ENCODE measurements around the gene PDX1.

The PDX1 gene

DNA sequence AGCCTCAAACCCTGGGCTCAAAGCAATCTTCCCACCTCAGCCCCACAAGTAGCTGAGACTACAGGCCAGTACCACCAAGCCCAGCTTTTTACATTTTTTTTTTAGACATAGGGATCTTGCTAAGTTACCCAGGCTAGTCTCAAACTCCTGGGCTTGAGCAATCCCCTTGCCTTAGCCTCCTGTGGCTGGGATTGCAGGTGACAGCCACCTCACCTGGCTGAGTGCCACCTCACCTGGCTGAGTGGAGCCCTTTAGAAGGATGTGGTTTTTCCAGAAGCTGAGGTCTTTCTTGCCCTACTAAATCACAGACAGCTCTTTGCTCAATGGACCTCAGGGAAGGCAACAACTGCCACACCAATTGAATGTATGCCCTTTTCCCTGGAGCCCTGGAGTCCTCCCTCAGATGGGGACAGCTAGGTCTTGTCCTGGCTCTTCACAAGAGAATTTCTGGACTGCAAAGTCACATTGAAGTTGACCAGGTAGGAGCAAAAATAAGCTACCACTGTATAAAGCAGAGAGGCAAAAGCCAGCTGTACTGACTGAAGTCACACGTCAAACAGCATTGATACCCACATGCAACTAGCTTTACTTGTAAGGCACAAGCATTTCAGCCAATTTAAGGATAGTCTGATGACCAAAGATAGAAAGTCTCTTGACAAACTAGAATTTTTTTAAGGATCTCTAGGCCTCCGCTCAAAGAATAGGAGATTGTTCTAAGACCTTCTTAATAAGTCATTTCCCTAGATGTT is 14.0 kb downstream of the PDX1 start:
- Histone ChIP-seq H2BK12ac (ENCODE audit: low read length) (no peak overlapping the region), H4K8ac (ENCODE audit: low read depth, low read length) (no peak overlapping the region), H2AK5ac (ENCODE audit: low read length) (no peak overlapping the region), H3K4me3 (ENCODE audit: low read depth, low read length) (no peak overlapping the region), H3K4ac (ENCODE audit: low read depth, low read length) (no peak overlapping the region), H3K27ac (ENCODE audit: low read depth, low read length) (no peak overlapping the region), H4K91ac (ENCODE audit: low read depth, low read length) (no peak overlapping the region), H2BK5ac (ENCODE audit: low read depth, low read length, poor library complexity) (no peak overlapping the region), H3K27me3 (ENCODE audit: insufficient read depth, low read length) (peaks cover 27% of the 10 kb centered on the region), H4K12ac (ENCODE audit: low read depth, low read length) (no peak overlapping the region), H3K4me2 (ENCODE audit: low read length) (no peak overlapping the region), H3K4me1 (ENCODE audit: control insufficient read depth in 1 of 2, insufficient read depth in 2 of 2, low read length in 2 of 2) (no peaks in the 10 kb centered on the region), H3K9ac (ENCODE audit: low read length) (no peak overlapping the region), H3K9me3 (ENCODE audit: insufficient read depth, low read depth, low read length) (peaks cover 4% of the 10 kb centered on the region), H3K79me2 (ENCODE audit: control insufficient read depth, insufficient read depth, low read length, poor library complexity) (no peaks in the 10 kb centered on the region), H3K36me3 (ENCODE audit: control insufficient read depth in 1 of 2, insufficient read depth in 2 of 2, low read length in 2 of 2) (no peaks in the 10 kb centered on the region), H2BK120ac (ENCODE audit: insufficient read depth, low read length, poor library complexity) (no peak overlapping the region), H2AFZ (ENCODE audit: insufficient read depth, low read length, poor library complexity) (no peak overlapping the region), H3K79me1 (ENCODE audit: low read length) (no peaks in the 10 kb centered on the region), H3K18ac (ENCODE audit: low read length) (no peak overlapping the region), H3K14ac (ENCODE audit: low read length) (no peak overlapping the region), H3K23ac (ENCODE audit: low read length) (no peak overlapping the region)
- WGBS (ENCODE audit: extremely low coverage, insufficient coverage, insufficient read length): no CpG with 5 or more reads among the region's 2 CpGs
- no peak for DNase-seq

DNA sequence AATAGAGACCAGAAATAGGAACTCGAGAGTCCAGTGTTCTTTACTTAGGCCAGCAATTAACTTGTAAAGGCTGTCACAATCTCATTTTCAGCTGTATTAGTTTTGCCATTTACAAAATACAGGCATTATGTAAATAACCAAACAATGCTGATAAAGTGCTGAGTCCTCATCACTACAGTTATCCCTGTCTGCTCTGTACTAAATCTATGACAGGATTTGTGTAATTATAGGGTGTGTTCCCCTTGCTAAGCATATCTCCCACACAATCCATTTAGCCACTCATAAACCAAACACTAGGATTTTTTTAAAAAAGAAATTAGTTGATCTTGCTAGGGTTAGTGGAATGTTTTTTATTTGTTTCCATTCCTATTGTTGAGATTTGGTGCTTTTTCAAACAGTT is 23.2 kb downstream of the PDX1 start:
- Histone ChIP-seq H4K8ac (ENCODE audit: low read depth, low read length) (no peak overlapping the region), H2BK5ac (ENCODE audit: low read depth, low read length, poor library complexity) (no peak overlapping the region), H4K91ac (ENCODE audit: low read depth, low read length) (no peak overlapping the region), H2AFZ (ENCODE audit: insufficient read depth, low read length, poor library complexity) (no peak overlapping the region), H2BK120ac (ENCODE audit: insufficient read depth, low read length, poor library complexity) (no peak overlapping the region), H3K27me3 (ENCODE audit: insufficient read depth, low read length) (peaks cover 4% of the 10 kb centered on the region), H3K9me3 (ENCODE audit: insufficient read depth, low read depth, low read length) (no peaks in the 10 kb centered on the region), H3K79me1 (ENCODE audit: low read length) (no peaks in the 10 kb centered on the region), H2AK5ac (ENCODE audit: low read length) (no peak overlapping the region), H3K18ac (ENCODE audit: low read length) (no peak overlapping the region), H3K4me2 (ENCODE audit: low read length) (no peak overlapping the region), H3K4me1 (ENCODE audit: control insufficient read depth in 1 of 2, insufficient read depth in 2 of 2, low read length in 2 of 2) (no peaks in the 10 kb centered on the region), H3K36me3 (ENCODE audit: control insufficient read depth in 1 of 2, insufficient read depth in 2 of 2, low read length in 2 of 2) (no peaks in the 10 kb centered on the region), H3K9ac (ENCODE audit: low read length) (no peak overlapping the region), H3K27ac (ENCODE audit: low read depth, low read length) (no peak overlapping the region), H3K14ac (ENCODE audit: low read length) (no peak overlapping the region), H3K23ac (ENCODE audit: low read length) (no peak overlapping the region), H3K4me3 (ENCODE audit: low read depth, low read length) (no peak overlapping the region), H3K79me2 (ENCODE audit: control insufficient read depth, insufficient read depth, low read length, poor library complexity) (no peaks in the 10 kb centered on the region), H4K12ac (ENCODE audit: low read depth, low read length) (no peak overlapping the region), H2BK12ac (ENCODE audit: low read length) (no peak overlapping the region), H3K4ac (ENCODE audit: low read depth, low read length) (no peak overlapping the region)
- DNase-seq: no peak
- no CpG with 5 or more reads among the region's 1 CpG for WGBS (ENCODE audit: extremely low coverage, insufficient coverage, insufficient read length)

GRCh38 chr13:27952876-27953675 is 33.3 kb downstream of the PDX1 start:
- H3K79me1 ChIP-seq (ENCODE audit: low read length): peaks cover 11% of the 10 kb centered on the region
- no peak overlapping the region for H4K12ac ChIP-seq (ENCODE audit: low read depth, low read length)
- H2BK5ac ChIP-seq (ENCODE audit: low read depth, low read length, poor library complexity): peak overlapping the region; percentile 37

GRCh38 chr13:27953676-27954405 is 34.0 kb downstream of the PDX1 start:
- Histone ChIP-seq H3K4me1 (ENCODE audit: control insufficient read depth in 1 of 2, insufficient read depth in 2 of 2, low read length in 2 of 2) (peaks cover 7 to 9% of the 10 kb centered on the region in 2 experiments), H2BK12ac (ENCODE audit: low read length) (no peak overlapping the region), H3K4me3 (ENCODE audit: low read depth, low read length) (peak overlapping the region; percentile 62), H3K23ac (ENCODE audit: low read length) (no peak overlapping the region), H4K8ac (ENCODE audit: low read depth, low read length) (peak overlapping the region; percentile 84), H3K4me2 (ENCODE audit: low read length) (peak overlapping the region; percentile 78), H2AK5ac (ENCODE audit: low read length) (no peak overlapping the region), H3K14ac (ENCODE audit: low read length) (peak overlapping the region; percentile 54), H3K18ac (ENCODE audit: low read length) (peak overlapping the region; percentile 30), H3K79me2 (ENCODE audit: control insufficient read depth, insufficient read depth, low read length, poor library complexity) (peaks cover 3% of the 10 kb centered on the region), H3K9me3 (ENCODE audit: insufficient read depth, low read depth, low read length) (no peaks in the 10 kb centered on the region), H4K12ac (ENCODE audit: low read depth, low read length) (peak overlapping the region; percentile 61), H2AFZ (ENCODE audit: insufficient read depth, low read length, poor library complexity) (peak overlapping the region; percentile 93), H3K79me1 (ENCODE audit: low read length) (peaks cover 11% of the 10 kb centered on the region), H3K9ac (ENCODE audit: low read length) (peak overlapping the region; percentile 52), H3K4ac (ENCODE audit: low read depth, low read length) (no peak overlapping the region), H3K27me3 (ENCODE audit: insufficient read depth, low read length) (peaks cover under 1% of the 10 kb centered on the region), H3K36me3 (ENCODE audit: control insufficient read depth in 1 of 2, insufficient read depth in 2 of 2, low read length in 2 of 2) (no peaks in the 10 kb centered on the region), H4K91ac (ENCODE audit: low read depth, low read length) (peak overlapping the region; percentile 84), H2BK5ac (ENCODE audit: low read depth, low read length, poor library complexity) (peak overlapping the region; percentile 64), H2BK120ac (ENCODE audit: insufficient read depth, low read length, poor library complexity) (peak overlapping the region; percentile 64), H3K27ac (ENCODE audit: low read depth, low read length) (peak overlapping the region; percentile 15)
- WGBS (ENCODE audit: extremely low coverage, insufficient coverage, insufficient read length): no CpG with 5 or more reads among the region's 71 CpGs
- peak; percentile 63 to 85 for DNase-seq

More at GRCh38 chr13:27952876-27953675, 33.3 kb downstream of the PDX1 start:
- Histone ChIP-seq H3K4me2 (ENCODE audit: low read length) (peak overlapping the region; percentile 78), H2AFZ (ENCODE audit: insufficient read depth, low read length, poor library complexity) (peak overlapping the region; percentile 72), H3K9ac (ENCODE audit: low read length) (no peak overlapping the region), H3K27ac (ENCODE audit: low read depth, low read length) (no peak overlapping the region), H2BK12ac (ENCODE audit: low read length) (no peak overlapping the region), H3K14ac (ENCODE audit: low read length) (peak overlapping the region; percentile 54), H3K79me2 (ENCODE audit: control insufficient read depth, insufficient read depth, low read length, poor library complexity) (peaks cover 3% of the 10 kb centered on the region), H3K18ac (ENCODE audit: low read length) (peak overlapping the region; percentile 30), H3K4me3 (ENCODE audit: low read depth, low read length) (peak overlapping the region; percentile 62), H3K9me3 (ENCODE audit: insufficient read depth, low read depth, low read length) (no peaks in the 10 kb centered on the region), H3K27me3 (ENCODE audit: insufficient read depth, low read length) (no peaks in the 10 kb centered on the region), H3K23ac (ENCODE audit: low read length) (no peak overlapping the region), H3K4ac (ENCODE audit: low read depth, low read length) (no peak overlapping the region), H2AK5ac (ENCODE audit: low read length) (no peak overlapping the region), H3K36me3 (ENCODE audit: control insufficient read depth in 1 of 2, insufficient read depth in 2 of 2, low read length in 2 of 2) (no peaks in the 10 kb centered on the region), H4K91ac (ENCODE audit: low read depth, low read length) (peak overlapping the region; percentile 67), H4K8ac (ENCODE audit: low read depth, low read length) (peak overlapping the region; percentile 76), H2BK120ac (ENCODE audit: insufficient read depth, low read length, poor library complexity) (peak overlapping the region; percentile 64), H3K4me1 (ENCODE audit: control insufficient read depth in 1 of 2, insufficient read depth in 2 of 2, low read length in 2 of 2) (peaks cover 7 to 9% of the 10 kb centered on the region in 2 experiments)
- no CpG with 5 or more reads among the region's 30 CpGs for WGBS (ENCODE audit: extremely low coverage, insufficient coverage, insufficient read length)
- DNase-seq: peak; percentile 11 to 53

All from trophoblast cell (in vitro differentiated cells and primary cell).